Muscle layer of duodenum (tissue), 2 donors: Measurements from ENCODE around the gene BRD4.
A peak's percentile ranks its signal among the peaks of the same experiment; 100 is the strongest.

Experiments used
- H3K27ac ChIP-seq: one replicate; pipeline ENCODE4 v1.7.0; 2013; ENCODE audit warnings: mild to moderate bottlenecking, low read length
- H3K27me3 ChIP-seq: one replicate; pipeline ENCODE4 v1.7.0; 2013; ENCODE audit warnings: low read depth, mild to moderate bottlenecking, control low read depth, low read length
- H3K36me3 ChIP-seq, 2 donors: one replicate each; pipeline ENCODE4 v1.7.0; 2013; ENCODE audit warnings: low read length in 2 of 2, control low read depth in 1 of 2, mild to moderate bottlenecking in 1 of 2; ENCODE audit not compliant: insufficient read depth in 2 of 2, control insufficient read depth in 1 of 2
- H3K4me1 ChIP-seq, 2 donors: one replicate each; pipeline ENCODE4 v1.7.0; 2013; ENCODE audit warnings: low read length in 2 of 2, mild to moderate bottlenecking in 2 of 2, control low read depth in 1 of 2, moderate library complexity in 1 of 2; ENCODE audit not compliant: insufficient read depth in 2 of 2, control insufficient read depth in 1 of 2
- H3K4me3 ChIP-seq, 2 donors: one replicate each; pipeline ENCODE4 v1.7.0; 2013; ENCODE audit warnings: low read length in 2 of 2, low read depth in 1 of 2, mild to moderate bottlenecking in 1 of 2
- H3K9me3 ChIP-seq, 2 donors: one replicate each; pipeline ENCODE4 v1.7.0; 2013; ENCODE audit warnings: low read length in 2 of 2, control low read depth in 1 of 2, mild to moderate bottlenecking in 1 of 2; ENCODE audit not compliant: control insufficient read depth in 1 of 2
- donor health status: healthy.

The BRD4 gene

GRCh38 chr19:15201374-15202023 is 130.8 kb downstream of the BRD4 start:
- Histone ChIP-seq H3K27me3 (peaks cover 12% of the 10 kb centered on the region), H3K36me3 (no peaks in the 10 kb centered on the region), H3K4me3 (no peak overlapping the region), H3K9me3 (no peaks in the 10 kb centered on the region), H3K27ac (no peak overlapping the region), H3K4me1 (peaks cover 0 to 17% of the 10 kb centered on the region in 2 donors)

DNA sequence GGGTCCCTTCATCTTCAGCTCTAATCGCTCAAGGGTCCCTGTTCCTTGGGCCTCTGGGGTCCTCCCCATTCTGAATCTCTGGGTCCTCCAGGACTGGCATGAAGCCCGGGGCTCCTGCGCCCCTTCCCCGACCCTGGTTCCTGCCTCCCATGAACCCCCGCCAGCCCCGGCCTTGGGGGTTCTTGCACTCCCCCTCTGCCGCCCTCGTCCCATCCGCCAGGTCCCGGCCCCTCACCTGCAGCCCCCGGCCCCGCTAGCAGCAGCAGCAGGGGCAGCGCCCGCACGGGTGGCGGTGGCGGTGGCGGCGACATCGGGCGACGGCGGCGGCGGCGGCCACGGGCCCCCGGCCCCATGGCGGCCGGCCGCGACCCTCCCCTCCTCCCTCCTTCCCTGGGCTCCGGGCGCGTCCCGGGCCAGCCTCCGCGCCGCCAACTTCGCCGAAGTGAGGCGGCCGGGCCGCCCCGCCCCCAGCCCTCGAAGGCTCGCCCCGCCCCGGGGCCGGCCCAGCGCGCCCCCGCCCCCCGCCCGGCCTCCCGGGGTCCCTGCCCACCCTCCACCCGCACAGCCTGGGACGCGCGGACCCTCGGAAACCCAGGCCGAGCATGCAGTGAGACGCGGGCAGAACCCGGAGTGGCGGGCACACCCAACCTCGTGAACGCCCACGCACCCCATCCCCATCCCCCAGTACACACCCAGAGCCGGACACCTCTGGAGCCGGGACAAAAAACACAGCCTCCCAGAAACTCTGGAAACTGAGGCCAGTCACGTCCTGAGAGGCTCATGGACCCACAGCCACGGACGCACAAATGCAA is 131.6 kb downstream of the BRD4 start, which contains the start of gene NOTCH3:
Gene NOTCH3, minus strand, starts transcription at position 443 of the 812 bp plus-strand sequence. Its CDS starts 90 bp downstream, at position 353.
- no peak within 1 kb of the TSS for H3K27ac ChIP-seq
- no peaks in the 10 kb centered on the region for H3K9me3 ChIP-seq
- peak within 1 kb of the TSS in 1 of 2 donors; percentile 52 for H3K4me3 ChIP-seq
- no peaks in the 10 kb centered on the region for H3K36me3 ChIP-seq
- peaks cover 15% of the 10 kb centered on the region for H3K27me3 ChIP-seq
- H3K4me1 ChIP-seq: peaks cover 0 to 18% of the 10 kb centered on the region in 2 donors

DNA sequence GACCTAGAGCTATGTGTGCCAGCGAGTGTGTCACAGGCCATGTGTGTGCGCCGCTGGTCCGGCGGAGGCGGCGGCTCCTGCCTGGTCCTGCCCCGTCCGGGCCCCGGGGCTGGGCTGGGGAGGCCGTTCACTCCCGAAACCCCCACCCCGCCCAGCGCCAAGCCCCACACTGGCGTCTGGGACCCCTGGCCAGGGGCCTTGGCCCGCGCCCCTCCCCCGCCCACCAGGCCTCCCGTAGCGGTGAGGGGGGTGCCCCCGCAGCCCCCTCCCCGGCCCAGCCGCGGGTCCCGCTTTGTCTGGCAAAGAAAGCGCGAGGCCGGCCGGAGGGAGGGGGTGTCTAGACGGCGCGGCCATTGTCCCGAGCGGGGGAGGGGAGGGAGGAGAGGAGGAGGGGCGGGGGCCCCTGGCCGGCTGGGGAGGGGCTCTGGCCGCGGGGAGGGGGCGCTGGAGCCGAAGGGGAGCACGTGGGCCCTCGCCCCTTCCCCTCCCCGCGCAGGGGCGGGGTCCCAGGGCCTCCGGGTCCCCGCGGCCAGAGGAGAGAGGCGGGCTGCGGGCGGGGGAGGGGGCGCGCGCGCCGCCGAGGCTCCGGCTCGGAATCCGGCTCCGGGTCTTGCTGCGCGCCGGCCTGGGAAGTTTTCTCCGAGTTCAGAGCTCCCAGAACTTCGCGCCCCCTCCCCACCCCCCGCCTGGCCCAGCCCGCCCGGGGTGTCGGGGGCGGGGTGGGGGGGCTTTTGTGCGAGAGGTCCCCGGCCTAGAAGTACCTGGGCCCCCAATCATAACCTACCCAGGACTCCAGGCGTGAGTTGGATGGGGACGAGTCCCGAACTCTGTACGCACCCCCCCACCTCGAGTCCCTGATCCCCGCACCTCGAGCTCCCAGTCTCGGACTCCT is 132.4 kb downstream of the BRD4 start:
- Histone ChIP-seq H3K27me3 (peaks cover 15% of the 10 kb centered on the region), H3K9me3 (no peaks in the 10 kb centered on the region), H3K4me1 (peaks cover 0 to 25% of the 10 kb centered on the region in 2 donors), H3K4me3 (peak overlapping the region in 1 of 2 donors; percentile 52), H3K27ac (no peak overlapping the region), H3K36me3 (no peaks in the 10 kb centered on the region)

GRCh38 chr19:15198951-15199660 is 133.2 kb downstream of the BRD4 start:
- Histone ChIP-seq H3K27me3 (peaks cover 15% of the 10 kb centered on the region), H3K27ac (no peak overlapping the region), H3K4me1 (peaks cover 0 to 25% of the 10 kb centered on the region in 2 donors), H3K4me3 (no peak overlapping the region), H3K9me3 (no peaks in the 10 kb centered on the region), H3K36me3 (no peaks in the 10 kb centered on the region)

DNA sequence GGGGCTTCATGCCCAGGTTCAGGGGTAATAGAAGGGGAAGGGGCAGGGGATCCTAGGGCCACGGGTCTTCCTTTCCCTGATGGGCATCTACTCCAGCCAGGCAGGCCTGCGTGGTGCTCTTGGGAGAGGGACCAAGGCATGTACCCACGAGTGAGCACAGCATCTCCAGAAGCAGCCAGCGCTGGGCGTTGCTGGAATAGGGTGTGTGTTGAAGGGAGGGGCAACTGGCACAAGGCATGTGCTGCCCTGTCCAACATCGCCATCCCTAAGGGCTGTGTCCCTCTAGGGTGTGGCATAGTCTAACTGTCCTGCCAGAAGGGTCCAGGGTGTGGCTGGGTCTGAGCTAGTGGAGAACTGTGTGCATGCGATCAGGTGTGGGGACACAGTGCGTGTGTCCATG is 134.4 kb downstream of the BRD4 start:
- Histone ChIP-seq H3K27me3 (peaks cover 15% of the 10 kb centered on the region), H3K9me3 (no peaks in the 10 kb centered on the region), H3K27ac (no peak overlapping the region), H3K4me1 (peaks cover 0 to 25% of the 10 kb centered on the region in 2 donors), H3K36me3 (no peaks in the 10 kb centered on the region), H3K4me3 (no peak overlapping the region)

- Histone ChIP-seq H3K4me3 (no peak overlapping the region), H3K9me3 (no peaks in the 10 kb centered on the region), H3K36me3 (no peaks in the 10 kb centered on the region), H3K4me1 (peaks cover 0 to 25% of the 10 kb centered on the region in 2 donors), H3K27me3 (peaks cover 15% of the 10 kb centered on the region), H3K27ac (no peak overlapping the region)
These were observed 134.9 kb downstream of the BRD4 start for GRCh38 chr19:15197275-15197941.

GRCh38 chr19:15196360-15197005 is 135.9 kb downstream of the BRD4 start:
- H3K4me3 ChIP-seq: no peak overlapping the region

GRCh38 chr19:15195371-15196334 is 136.7 kb downstream of the BRD4 start:
- no peak overlapping the region for H3K27ac ChIP-seq
- peaks cover 15% of the 10 kb centered on the region for H3K27me3 ChIP-seq
- no peaks in the 10 kb centered on the region for H3K36me3 ChIP-seq
- no peaks in the 10 kb centered on the region for H3K9me3 ChIP-seq
- H3K4me3 ChIP-seq: no peak overlapping the region
- H3K4me1 ChIP-seq: peaks cover 0 to 25% of the 10 kb centered on the region in 2 donors

More at GRCh38 chr19:15196360-15197005, 135.9 kb downstream of the BRD4 start:
- no peaks in the 10 kb centered on the region for H3K9me3 ChIP-seq
- no peaks in the 10 kb centered on the region for H3K36me3 ChIP-seq
- peaks cover 0 to 25% of the 10 kb centered on the region in 2 donors for H3K4me1 ChIP-seq
- H3K27ac ChIP-seq: no peak overlapping the region
- peaks cover 15% of the 10 kb centered on the region for H3K27me3 ChIP-seq

- H3K4me3 ChIP-seq: no peak overlapping the region
- H3K27me3 ChIP-seq: peaks cover 12% of the 10 kb centered on the region
- no peaks in the 10 kb centered on the region for H3K9me3 ChIP-seq
- H3K36me3 ChIP-seq: no peaks in the 10 kb centered on the region
- H3K27ac ChIP-seq: no peak overlapping the region
- H3K4me1 ChIP-seq: peaks cover 0 to 18% of the 10 kb centered on the region in 2 donors
These were observed 137.4 kb downstream of the BRD4 start for GRCh38 chr19:15194938-15195337.
